ENCODE data around the gene SLC25A38. TPM values are rescaled to one million over a fixed set of nuclear protein-coding genes. Genes with fewer than 3 reads are reported as not detected.

The SLC25A38 gene
- total and polyA plus RNA-seq, 9 of the 15 experiments (the other 6 are each of a cell fraction or from before 2014, with no cell fraction given) = 13.5 to 51.1 (median 30.6) TPM

DNA sequence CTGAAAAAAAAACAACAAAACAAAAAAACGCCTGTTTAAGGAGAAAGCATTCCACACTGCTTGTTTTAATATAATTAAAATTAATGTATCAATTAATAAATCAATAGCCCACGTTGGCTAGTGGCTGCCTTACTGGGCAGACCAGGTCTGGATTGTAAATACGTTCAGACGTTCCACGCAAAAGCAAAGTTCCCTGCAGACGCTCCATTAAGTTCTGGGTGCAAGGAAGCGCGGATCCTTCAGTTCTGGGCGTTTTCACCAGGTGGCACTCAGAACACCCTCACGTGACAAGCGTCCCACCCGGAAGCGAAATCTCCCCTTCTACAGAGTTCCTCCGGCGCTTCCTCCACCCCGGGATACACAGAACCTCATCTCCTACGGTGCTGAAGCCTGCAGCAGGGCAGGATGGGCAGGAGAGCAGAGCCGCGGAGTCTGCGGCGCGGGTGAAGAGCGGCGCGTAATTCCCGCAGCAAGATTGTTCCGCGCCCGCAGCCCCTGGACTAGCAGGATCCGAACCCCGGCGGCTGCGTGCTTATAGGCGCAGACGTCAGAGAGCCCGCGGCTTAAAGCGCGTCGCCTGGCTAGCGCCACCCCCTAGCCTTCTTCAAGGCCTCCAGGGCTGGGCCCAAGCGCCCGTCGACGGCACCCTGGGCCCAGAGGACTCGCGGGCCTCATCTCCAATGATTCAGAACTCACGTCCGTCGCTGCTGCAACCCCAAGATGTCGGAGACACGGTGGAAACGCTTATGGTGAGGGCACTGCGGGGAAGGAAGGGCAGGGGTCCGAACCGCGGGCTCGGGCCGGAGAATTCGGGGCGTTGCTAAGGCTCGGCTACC is at the start of gene SLC25A38 (continued):
- TF ChIP-seq TEAD4 (IDR thresholded peaks at IDR 0.05; ENCODE audit: low read length) = 0 out of 2 replicates have a peak, but pooled peaks have one; percentile 21
- peak; percentile 15; the same call in 1 of the 2 replicates for TF ChIP-seq TEAD4 (CRISPR knock-in tag; IDR thresholded peaks at IDR 0.05; ENCODE audit: borderline replicate concordance)
- no peak for TF ChIP-seq OTX1 (CRISPR knock-in tag; IDR thresholded peaks at IDR 0.05)
- TF ChIP-seq, protein P1, sequence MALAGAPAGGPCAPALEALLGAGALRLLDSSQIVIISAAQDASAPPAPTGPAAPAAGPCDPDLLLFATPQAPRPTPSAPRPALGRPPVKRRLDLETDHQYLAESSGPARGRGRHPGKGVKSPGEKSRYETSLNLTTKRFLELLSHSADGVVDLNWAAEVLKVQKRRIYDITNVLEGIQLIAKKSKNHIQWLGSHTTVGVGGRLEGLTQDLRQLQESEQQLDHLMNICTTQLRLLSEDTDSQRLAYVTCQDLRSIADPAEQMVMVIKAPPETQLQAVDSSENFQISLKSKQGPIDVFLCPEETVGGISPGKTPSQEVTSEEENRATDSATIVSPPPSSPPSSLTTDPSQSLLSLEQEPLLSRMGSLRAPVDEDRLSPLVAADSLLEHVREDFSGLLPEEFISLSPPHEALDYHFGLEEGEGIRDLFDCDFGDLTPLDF (CRISPR knock-in tag; IDR thresholded peaks at IDR 0.05) = peak; percentile 82
- TF ChIP-seq, protein P2, sequence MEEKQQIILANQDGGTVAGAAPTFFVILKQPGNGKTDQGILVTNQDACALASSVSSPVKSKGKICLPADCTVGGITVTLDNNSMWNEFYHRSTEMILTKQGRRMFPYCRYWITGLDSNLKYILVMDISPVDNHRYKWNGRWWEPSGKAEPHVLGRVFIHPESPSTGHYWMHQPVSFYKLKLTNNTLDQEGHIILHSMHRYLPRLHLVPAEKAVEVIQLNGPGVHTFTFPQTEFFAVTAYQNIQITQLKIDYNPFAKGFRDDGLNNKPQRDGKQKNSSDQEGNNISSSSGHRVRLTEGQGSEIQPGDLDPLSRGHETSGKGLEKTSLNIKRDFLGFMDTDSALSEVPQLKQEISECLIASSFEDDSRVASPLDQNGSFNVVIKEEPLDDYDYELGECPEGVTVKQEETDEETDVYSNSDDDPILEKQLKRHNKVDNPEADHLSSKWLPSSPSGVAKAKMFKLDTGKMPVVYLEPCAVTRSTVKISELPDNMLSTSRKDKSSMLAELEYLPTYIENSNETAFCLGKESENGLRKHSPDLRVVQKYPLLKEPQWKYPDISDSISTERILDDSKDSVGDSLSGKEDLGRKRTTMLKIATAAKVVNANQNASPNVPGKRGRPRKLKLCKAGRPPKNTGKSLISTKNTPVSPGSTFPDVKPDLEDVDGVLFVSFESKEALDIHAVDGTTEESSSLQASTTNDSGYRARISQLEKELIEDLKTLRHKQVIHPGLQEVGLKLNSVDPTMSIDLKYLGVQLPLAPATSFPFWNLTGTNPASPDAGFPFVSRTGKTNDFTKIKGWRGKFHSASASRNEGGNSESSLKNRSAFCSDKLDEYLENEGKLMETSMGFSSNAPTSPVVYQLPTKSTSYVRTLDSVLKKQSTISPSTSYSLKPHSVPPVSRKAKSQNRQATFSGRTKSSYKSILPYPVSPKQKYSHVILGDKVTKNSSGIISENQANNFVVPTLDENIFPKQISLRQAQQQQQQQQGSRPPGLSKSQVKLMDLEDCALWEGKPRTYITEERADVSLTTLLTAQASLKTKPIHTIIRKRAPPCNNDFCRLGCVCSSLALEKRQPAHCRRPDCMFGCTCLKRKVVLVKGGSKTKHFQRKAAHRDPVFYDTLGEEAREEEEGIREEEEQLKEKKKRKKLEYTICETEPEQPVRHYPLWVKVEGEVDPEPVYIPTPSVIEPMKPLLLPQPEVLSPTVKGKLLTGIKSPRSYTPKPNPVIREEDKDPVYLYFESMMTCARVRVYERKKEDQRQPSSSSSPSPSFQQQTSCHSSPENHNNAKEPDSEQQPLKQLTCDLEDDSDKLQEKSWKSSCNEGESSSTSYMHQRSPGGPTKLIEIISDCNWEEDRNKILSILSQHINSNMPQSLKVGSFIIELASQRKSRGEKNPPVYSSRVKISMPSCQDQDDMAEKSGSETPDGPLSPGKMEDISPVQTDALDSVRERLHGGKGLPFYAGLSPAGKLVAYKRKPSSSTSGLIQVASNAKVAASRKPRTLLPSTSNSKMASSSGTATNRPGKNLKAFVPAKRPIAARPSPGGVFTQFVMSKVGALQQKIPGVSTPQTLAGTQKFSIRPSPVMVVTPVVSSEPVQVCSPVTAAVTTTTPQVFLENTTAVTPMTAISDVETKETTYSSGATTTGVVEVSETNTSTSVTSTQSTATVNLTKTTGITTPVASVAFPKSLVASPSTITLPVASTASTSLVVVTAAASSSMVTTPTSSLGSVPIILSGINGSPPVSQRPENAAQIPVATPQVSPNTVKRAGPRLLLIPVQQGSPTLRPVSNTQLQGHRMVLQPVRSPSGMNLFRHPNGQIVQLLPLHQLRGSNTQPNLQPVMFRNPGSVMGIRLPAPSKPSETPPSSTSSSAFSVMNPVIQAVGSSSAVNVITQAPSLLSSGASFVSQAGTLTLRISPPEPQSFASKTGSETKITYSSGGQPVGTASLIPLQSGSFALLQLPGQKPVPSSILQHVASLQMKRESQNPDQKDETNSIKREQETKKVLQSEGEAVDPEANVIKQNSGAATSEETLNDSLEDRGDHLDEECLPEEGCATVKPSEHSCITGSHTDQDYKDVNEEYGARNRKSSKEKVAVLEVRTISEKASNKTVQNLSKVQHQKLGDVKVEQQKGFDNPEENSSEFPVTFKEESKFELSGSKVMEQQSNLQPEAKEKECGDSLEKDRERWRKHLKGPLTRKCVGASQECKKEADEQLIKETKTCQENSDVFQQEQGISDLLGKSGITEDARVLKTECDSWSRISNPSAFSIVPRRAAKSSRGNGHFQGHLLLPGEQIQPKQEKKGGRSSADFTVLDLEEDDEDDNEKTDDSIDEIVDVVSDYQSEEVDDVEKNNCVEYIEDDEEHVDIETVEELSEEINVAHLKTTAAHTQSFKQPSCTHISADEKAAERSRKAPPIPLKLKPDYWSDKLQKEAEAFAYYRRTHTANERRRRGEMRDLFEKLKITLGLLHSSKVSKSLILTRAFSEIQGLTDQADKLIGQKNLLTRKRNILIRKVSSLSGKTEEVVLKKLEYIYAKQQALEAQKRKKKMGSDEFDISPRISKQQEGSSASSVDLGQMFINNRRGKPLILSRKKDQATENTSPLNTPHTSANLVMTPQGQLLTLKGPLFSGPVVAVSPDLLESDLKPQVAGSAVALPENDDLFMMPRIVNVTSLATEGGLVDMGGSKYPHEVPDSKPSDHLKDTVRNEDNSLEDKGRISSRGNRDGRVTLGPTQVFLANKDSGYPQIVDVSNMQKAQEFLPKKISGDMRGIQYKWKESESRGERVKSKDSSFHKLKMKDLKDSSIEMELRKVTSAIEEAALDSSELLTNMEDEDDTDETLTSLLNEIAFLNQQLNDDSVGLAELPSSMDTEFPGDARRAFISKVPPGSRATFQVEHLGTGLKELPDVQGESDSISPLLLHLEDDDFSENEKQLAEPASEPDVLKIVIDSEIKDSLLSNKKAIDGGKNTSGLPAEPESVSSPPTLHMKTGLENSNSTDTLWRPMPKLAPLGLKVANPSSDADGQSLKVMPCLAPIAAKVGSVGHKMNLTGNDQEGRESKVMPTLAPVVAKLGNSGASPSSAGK (IDR thresholded peaks at IDR 0.05) = peak; percentile 83
- TF ChIP-seq, protein P3, sequence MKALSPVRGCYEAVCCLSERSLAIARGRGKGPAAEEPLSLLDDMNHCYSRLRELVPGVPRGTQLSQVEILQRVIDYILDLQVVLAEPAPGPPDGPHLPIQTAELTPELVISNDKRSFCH (CRISPR knock-in tag; IDR thresholded peaks at IDR 0.05) = no peak
- TF ChIP-seq, protein P3 (tag; IDR thresholded peaks at IDR 0.05) = no peak; the same call in 1 of the 2 replicates
- TF ChIP-seq BRD9 (IDR thresholded peaks at IDR 0.05; ENCODE audit: low read depth, partially characterized antibody) = peak; percentile 50
- TF ChIP-seq, protein P4, sequence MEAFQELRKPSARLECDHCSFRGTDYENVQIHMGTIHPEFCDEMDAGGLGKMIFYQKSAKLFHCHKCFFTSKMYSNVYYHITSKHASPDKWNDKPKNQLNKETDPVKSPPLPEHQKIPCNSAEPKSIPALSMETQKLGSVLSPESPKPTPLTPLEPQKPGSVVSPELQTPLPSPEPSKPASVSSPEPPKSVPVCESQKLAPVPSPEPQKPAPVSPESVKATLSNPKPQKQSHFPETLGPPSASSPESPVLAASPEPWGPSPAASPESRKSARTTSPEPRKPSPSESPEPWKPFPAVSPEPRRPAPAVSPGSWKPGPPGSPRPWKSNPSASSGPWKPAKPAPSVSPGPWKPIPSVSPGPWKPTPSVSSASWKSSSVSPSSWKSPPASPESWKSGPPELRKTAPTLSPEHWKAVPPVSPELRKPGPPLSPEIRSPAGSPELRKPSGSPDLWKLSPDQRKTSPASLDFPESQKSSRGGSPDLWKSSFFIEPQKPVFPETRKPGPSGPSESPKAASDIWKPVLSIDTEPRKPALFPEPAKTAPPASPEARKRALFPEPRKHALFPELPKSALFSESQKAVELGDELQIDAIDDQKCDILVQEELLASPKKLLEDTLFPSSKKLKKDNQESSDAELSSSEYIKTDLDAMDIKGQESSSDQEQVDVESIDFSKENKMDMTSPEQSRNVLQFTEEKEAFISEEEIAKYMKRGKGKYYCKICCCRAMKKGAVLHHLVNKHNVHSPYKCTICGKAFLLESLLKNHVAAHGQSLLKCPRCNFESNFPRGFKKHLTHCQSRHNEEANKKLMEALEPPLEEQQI (IDR thresholded peaks at IDR 0.05) = no peak; the same call in 1 of the 2 replicates
- TF ChIP-seq YBX1 (IDR thresholded peaks at IDR 0.05) = no peak
- peak; percentile 56 for TF ChIP-seq ZEB2 (IDR thresholded peaks at IDR 0.05)
- no peak for TF ChIP-seq FOS (IDR thresholded peaks at IDR 0.05; ENCODE audit: extremely low read depth, insufficient read length)

All from K562 (cell line).